ENCODE results near the gene GPR37. TPM values are rescaled to one million over a fixed set of nuclear protein-coding genes. Genes with fewer than 3 reads are reported as not detected.

GPR37 gene
- total RNA-seq, 2 donors from 2014 or later = 1.6 to 69.4 TPM

DNA sequence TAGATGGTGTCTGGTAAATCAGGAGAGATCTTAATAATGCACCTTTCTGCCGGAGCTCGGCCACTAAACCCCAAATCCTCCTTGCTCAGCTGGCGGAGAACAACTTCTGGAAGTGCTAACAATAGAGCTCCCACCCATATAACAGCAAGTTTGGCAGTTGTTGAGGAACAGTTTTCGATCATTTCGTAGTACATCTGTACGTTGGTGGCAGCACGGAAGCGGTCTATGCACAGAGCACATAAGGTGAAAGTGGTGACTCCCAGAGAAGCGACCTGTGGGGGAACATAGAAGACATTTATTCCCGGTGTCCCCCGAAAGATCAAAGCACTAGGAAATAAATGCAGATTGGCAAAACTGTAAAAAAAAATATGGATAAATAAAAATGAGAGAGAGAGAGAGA lies 18.5 kb downstream of the GPR37 start:
- Histone ChIP-seq H3K4me1 (replicated peaks) (no peaks in the 10 kb centered on the region), H3K4me3 (no peak overlapping the region), H3K27ac (no peak overlapping the region), H3K27me3 (replicated peaks; ENCODE audit: insufficient read depth) (no peaks in the 10 kb centered on the region), H3K36me3 (no peaks in the 10 kb centered on the region), H3K9me3 (no peaks in the 10 kb centered on the region)
- DNase-seq (ENCODE audit: low spot score) = no peak
- TF ChIP-seq POLR2AphosphoS5 (IDR thresholded peaks at IDR 0.05) = no peak
- no peak for TF ChIP-seq POLR2A (IDR thresholded peaks at IDR 0.05)
- TF ChIP-seq, protein P1, sequence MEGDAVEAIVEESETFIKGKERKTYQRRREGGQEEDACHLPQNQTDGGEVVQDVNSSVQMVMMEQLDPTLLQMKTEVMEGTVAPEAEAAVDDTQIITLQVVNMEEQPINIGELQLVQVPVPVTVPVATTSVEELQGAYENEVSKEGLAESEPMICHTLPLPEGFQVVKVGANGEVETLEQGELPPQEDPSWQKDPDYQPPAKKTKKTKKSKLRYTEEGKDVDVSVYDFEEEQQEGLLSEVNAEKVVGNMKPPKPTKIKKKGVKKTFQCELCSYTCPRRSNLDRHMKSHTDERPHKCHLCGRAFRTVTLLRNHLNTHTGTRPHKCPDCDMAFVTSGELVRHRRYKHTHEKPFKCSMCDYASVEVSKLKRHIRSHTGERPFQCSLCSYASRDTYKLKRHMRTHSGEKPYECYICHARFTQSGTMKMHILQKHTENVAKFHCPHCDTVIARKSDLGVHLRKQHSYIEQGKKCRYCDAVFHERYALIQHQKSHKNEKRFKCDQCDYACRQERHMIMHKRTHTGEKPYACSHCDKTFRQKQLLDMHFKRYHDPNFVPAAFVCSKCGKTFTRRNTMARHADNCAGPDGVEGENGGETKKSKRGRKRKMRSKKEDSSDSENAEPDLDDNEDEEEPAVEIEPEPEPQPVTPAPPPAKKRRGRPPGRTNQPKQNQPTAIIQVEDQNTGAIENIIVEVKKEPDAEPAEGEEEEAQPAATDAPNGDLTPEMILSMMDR (IDR thresholded peaks at IDR 0.05) = no peak
- intact Hi-C loops (cut with DNase I) = no loop called here
- 95% methylated on average over 11 of the region's 11 CpGs for WGBS

DNA sequence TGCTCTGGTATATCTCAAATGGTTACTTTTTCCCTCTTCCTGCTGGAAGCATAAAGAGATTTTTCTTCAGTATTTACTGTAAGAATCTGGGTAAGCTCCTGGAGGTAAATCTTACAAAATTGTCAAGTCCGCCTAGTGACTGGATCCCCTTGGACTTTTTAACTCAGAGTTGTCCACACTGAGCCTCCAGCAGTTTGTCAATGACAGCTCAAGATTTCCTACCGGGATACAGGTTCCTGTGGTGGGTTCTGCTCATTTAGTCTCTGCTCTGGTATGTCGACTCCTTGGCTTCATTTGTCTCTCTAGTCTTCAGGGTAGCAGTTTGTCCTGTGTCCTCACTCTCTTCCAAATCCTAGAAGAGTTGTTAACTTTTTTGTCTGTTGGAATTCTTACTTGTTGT lies 27.0 kb downstream of the GPR37 start:
- Histone ChIP-seq H3K27me3 (replicated peaks; ENCODE audit: insufficient read depth) (no peaks in the 10 kb centered on the region), H3K4me1 (replicated peaks) (no peaks in the 10 kb centered on the region), H3K27ac (no peak overlapping the region), H3K36me3 (no peaks in the 10 kb centered on the region), H3K9me3 (no peaks in the 10 kb centered on the region), H3K4me3 (no peak overlapping the region)
- DNase-seq (ENCODE audit: low spot score) = no peak
- intact Hi-C loops (cut with DNase I) = no loop called here
- WGBS = 88% methylated on average over 3 of the region's 3 CpGs
- TF ChIP-seq, protein P1 (IDR thresholded peaks at IDR 0.05) = no peak
- no peak for TF ChIP-seq POLR2AphosphoS5 (IDR thresholded peaks at IDR 0.05)
- TF ChIP-seq POLR2A (IDR thresholded peaks at IDR 0.05) = no peak

DNA sequence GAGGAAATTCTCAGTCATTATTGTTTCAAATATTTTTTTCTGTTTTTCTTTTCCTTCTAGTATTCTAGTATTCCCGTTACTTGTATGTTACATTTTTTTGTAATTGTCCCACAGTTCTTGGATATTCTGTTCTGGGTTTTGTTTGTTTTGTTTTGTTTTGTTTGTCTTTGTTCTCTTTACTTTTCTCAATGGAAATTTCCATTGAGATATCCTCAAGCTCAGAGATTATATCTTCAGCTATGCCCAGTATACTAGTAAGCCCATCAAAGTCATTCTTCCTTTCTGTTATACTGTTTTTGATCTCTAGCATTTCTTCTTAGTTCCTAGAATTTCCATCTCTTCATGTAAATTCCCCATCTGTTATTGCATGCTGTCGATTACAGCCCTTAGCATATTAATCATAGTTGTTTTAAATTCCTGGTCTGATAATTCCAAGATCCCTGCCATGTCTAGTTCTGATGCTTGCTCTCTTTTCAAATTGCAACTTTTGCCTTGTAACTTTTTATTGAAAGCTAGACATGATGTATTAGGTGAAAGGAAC lies 27.8 kb downstream of the GPR37 start:
- no peak for TF ChIP-seq POLR2AphosphoS5 (IDR thresholded peaks at IDR 0.05)
- TF ChIP-seq, protein P1 (IDR thresholded peaks at IDR 0.05) = no peak
- no peak for TF ChIP-seq POLR2A (IDR thresholded peaks at IDR 0.05)
- H3K27me3 ChIP-seq (replicated peaks; ENCODE audit: insufficient read depth) = no peaks in the 10 kb centered on the region
- no peak overlapping the region for H3K27ac ChIP-seq
- no peaks in the 10 kb centered on the region for H3K4me1 ChIP-seq (replicated peaks)
- H3K36me3 ChIP-seq = no peaks in the 10 kb centered on the region
- no peak for DNase-seq (ENCODE audit: low spot score)
- no peak overlapping the region for H3K4me3 ChIP-seq
- H3K9me3 ChIP-seq = no peaks in the 10 kb centered on the region
- intact Hi-C loops (cut with DNase I) = no loop called here
- 56% methylated on average over 2 of the region's 2 CpGs for WGBS

DNA sequence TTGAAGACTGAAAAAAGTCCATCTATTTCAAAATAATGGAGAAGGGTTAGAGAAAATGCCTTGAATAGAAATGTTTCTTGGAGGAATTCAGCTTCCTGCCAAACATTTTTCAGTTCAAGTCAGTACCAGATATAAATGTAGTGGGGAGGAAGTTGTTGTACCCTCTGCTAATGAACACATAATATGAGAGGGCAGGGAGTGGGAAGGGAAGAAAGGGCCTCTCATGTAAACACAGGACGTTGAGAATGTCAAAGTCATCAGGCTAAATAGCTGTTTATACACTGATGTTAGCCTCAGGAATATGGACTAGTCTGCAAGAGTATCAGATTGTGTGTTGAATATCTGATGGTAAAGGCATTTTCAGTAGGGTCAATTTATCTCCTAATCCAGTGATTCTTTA lies 37.0 kb downstream of the GPR37 start:
- no peaks in the 10 kb centered on the region for H3K36me3 ChIP-seq
- H3K4me3 ChIP-seq = no peak overlapping the region
- H3K27me3 ChIP-seq (replicated peaks; ENCODE audit: insufficient read depth) = no peaks in the 10 kb centered on the region
- H3K4me1 ChIP-seq (replicated peaks) = no peaks in the 10 kb centered on the region
- WGBS = 3% methylated on average over 1 of the region's 1 CpG
- intact Hi-C loops (cut with DNase I) = no loop called here
- TF ChIP-seq, protein P1 (IDR thresholded peaks at IDR 0.05) = no peak
- no peak for TF ChIP-seq POLR2A (IDR thresholded peaks at IDR 0.05)
- no peak for TF ChIP-seq POLR2AphosphoS5 (IDR thresholded peaks at IDR 0.05)
- DNase-seq (ENCODE audit: low spot score) = no peak
- no peak overlapping the region for H3K27ac ChIP-seq
- H3K9me3 ChIP-seq = no peaks in the 10 kb centered on the region

DNA sequence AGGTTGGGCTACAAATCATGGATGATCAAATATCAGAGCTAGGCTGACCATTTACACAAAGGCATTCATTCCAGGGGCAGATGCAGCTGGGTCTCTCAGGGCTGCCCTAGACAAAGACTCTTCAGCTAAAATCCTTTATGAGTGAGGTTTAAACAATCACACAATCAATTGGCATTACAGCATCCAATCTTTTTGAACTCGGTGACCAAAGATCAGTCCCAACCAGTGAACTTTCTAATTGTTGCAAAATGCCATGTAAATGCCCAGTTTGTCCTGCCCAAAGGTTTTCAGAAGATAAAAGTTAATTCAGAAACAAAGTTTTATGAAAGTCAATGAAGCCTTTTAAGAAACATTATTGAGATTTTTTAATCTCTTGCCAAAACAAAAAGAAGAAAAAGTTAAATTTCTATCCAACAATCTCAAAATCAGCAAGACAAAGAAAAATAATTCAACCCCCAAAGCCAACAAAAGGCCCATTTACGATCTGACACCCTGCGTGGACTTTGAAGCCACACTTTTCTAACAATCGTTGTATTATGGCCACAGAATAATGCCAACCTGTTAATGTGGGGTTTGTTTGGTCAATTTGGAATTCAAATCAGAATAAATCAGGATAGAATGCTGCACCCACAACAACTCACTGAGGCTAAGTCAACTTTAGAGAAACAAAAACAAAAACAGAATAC lies 40.9 kb downstream of the GPR37 start:
- WGBS = 39% methylated on average over 4 of the region's 4 CpGs
- no peak for DNase-seq (ENCODE audit: low spot score)

More for the DNA sequence above, 40.9 kb downstream of the GPR37 start:
- Histone ChIP-seq H3K27ac (no peak overlapping the region), H3K27me3 (replicated peaks; ENCODE audit: insufficient read depth) (no peaks in the 10 kb centered on the region), H3K4me3 (no peak overlapping the region), H3K9me3 (no peaks in the 10 kb centered on the region), H3K4me1 (replicated peaks) (no peaks in the 10 kb centered on the region), H3K36me3 (no peaks in the 10 kb centered on the region)
- intact Hi-C loops (cut with DNase I) = no loop called here
- TF ChIP-seq POLR2A (IDR thresholded peaks at IDR 0.05) = no peak
- TF ChIP-seq, protein P1 (IDR thresholded peaks at IDR 0.05) = no peak

Data from prostate gland (tissue), 2 donors.